GM12864 (cell line): ENCODE data around the gene ALOX12.

Experiments used
- DNase-seq: peaks from one replicate; pipeline ENCODE4 v3.0.0-alpha.2; 2011; ENCODE audit warnings: low read depth
- H3K4me3 ChIP-seq: 2 replicates; pipeline ENCODE4 v1.5.1; 2011; ENCODE audit warnings: mild to moderate bottlenecking, low read depth, low read length, control low read depth
- TF ChIP-seq, protein P1 (sequence below): IDR thresholded peaks from 2 replicates; pipeline ENCODE4 v1.5.1; 2011; ENCODE audit warnings: low read depth, mild to moderate bottlenecking, moderate library complexity, low read length, control low read depth, inconsistent platforms; ENCODE audit errors: missing control alignments

Gene ALOX12

DNA sequence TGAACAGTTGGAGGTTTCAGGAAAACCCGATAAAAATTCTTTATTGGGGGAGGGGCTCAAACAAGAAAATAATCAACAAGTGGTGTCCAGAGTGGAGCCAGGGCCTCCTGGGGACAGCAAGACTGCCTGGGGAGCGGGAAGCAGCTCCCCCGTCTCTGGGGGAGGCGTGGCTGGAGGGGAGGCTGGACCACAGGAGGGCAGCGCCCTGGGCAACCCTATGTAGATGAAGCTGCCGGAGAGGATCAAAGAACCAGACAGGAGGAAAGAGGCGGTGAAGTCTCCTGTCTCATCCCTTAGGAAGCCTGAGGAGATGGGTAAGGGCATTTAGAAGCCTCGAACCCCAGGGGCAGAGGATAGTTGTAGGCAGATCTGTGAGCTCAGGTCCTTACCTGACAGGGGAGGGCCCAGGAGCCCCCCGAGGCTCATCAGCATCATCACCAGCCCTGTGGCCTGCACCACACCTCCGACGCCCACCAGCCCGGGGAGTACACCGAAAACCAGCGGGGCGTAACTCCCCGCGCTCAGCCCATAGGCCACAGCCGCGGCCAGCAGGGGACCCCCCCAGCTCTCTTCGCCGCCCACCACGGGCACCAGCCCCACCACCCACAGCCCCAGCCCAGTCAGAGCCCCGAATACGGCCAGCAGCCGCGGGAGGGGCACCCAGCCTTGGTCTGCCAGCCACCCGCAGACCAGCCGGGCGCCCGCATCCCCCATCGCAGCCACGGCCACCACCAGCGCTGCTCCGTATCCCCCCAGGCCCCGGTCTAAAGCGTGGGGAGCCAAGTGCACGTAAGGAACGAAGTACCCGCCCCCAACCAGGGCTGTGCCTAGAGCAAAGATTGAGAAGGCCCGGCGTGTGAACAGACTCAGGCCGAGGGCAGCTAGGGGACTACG, 46.0 kb downstream of the ALOX12 start:
- no peak for DNase-seq

GRCh38 chr17:7042501-7043181, 46.8 kb downstream of the ALOX12 start:
- H3K4me3 ChIP-seq, result peak overlapping the region; percentile 30
- TF ChIP-seq, protein P1, sequence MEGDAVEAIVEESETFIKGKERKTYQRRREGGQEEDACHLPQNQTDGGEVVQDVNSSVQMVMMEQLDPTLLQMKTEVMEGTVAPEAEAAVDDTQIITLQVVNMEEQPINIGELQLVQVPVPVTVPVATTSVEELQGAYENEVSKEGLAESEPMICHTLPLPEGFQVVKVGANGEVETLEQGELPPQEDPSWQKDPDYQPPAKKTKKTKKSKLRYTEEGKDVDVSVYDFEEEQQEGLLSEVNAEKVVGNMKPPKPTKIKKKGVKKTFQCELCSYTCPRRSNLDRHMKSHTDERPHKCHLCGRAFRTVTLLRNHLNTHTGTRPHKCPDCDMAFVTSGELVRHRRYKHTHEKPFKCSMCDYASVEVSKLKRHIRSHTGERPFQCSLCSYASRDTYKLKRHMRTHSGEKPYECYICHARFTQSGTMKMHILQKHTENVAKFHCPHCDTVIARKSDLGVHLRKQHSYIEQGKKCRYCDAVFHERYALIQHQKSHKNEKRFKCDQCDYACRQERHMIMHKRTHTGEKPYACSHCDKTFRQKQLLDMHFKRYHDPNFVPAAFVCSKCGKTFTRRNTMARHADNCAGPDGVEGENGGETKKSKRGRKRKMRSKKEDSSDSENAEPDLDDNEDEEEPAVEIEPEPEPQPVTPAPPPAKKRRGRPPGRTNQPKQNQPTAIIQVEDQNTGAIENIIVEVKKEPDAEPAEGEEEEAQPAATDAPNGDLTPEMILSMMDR, result no peak
- no peak for DNase-seq

More for the DNA sequence above, 46.0 kb downstream of the ALOX12 start:
- TF ChIP-seq, protein P1, result no peak
- peak overlapping the region; percentile 30 for H3K4me3 ChIP-seq

DNA sequence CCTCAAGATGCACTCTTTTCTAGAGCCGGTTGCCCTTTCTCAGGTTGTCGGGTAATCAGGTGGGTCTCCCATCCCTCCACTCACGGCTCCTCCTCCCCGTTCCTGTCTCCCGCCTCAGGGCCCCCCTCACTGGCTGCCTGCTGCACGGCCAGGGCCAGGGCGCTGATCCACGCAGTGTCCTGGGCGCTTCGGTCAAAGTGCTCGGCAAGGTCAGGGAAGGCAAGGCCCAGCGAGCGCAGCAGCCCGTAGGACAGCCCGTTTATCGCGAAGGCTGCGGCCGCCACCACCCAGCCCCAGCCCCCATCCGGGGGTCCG, 47.3 kb downstream of the ALOX12 start:
- DNase-seq, result no peak
- TF ChIP-seq, protein P1, result no peak
- peak overlapping the region; percentile 30 for H3K4me3 ChIP-seq

DNA sequence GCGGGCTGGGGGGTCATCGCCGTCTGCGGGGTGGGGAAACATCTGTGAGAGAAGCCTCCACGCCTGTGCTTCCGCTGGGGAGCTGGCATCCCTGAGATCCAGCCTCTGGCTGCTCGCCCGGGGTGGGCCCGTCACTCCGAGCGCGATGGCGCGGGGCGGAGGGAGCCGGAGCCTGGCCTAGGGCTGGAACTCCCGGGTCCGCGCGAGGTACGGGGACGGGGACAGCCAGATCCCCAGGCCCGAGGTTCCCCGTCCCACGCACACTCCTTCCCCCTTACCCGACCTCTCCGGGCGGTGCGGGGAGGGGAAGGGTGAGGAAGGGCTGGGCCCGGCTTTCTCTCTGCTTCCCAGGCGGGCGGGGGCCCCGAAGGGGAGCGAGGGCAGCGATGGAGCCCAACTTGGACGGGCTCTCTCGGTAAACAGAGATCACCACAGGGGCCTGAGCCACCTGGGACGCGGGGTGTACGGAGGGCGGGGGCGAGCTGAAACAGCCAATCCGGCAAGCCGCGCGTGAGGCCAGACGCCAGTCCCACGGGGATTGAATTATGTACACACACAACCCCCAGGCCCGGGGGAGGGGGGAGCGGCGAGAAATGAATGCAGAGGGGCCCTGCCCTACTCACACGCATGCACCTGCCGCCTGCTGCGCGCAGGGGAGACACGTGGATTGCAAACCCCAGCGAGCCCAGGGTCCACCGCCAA, 47.8 kb downstream of the ALOX12 start, which contains the start of gene SLC16A11:
TSS of gene SLC16A11 (minus strand) at position 596 of the 702 bp plus-strand sequence. CDS start at position 17, 579 bp downstream.
- TF ChIP-seq, protein P1, result no peak
- H3K4me3 ChIP-seq, result peak within 1 kb of the TSS; percentile 30

DNA sequence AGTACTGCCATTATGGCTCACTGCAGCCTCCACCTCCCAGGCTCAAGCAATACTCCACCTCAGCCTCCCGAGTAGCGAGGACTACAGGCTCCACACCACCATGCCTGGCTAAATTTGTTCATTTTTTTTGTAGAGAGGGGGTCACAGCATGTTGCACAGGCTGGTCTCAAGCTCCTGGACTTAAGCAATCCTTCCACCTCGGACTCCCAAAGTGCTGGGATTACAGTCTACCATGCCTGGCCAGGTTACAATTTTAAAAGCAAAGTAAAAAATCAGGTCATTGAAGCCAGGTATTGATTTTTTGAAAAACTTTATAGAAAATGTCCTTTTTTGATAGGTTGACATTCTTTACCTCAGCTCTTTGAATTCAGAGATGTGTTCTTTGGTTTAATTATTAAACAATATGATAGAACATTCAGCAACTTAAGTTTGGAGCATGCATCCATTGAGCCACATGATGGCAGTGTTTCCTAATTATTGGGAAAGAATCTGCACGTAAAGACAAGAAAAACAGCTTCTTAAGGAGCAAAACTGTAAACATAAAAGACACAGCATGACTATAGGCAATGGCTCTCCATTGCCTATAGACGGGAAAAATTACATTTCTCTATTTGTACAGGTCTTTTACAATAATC, 49.8 kb downstream of the ALOX12 start:
- DNase-seq, result no peak
- H3K4me3 ChIP-seq, result no peak overlapping the region; the same call in 1 of the 2 replicates
- TF ChIP-seq, protein P1, result peak; percentile 59

More for the DNA sequence above, 47.8 kb downstream of the ALOX12 start, which contains the start of gene SLC16A11:
- no peak for DNase-seq

DNA sequence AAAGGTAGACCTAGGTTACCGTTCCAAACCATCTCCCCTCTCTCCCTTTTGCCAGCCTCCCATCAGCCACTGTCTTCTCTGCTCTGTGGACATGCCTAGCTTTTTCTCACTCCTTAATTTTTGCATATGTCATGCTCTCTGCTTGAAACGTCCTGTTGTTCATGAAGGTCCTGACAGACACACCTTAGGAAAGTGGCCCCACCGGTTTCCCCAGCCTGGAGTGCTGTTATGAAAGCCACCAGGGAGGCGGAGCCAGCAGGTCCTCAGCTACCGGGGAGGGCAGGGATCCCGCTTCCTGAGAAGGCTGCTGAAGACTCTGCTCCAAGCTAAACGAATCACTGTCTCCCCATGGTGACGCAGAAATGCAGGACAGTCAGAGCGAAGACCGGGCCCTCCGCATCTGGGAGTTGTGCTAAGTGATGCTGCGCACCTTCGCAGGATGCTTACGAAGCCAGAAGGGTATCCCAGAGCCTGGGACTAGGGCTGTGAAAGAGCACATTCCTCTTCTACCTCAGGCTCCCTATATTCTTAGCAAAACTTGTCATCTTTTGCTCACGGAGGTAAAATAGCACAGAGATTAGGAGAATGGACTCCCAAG, 50.4 kb downstream of the ALOX12 start:
- DNase-seq, result no peak
- TF ChIP-seq, protein P1, result no peak
- peak overlapping the region; percentile 51 for H3K4me3 ChIP-seq

- peak; percentile 71 for DNase-seq
- peak overlapping the region; percentile 51 for H3K4me3 ChIP-seq
Observed at GRCh38 chr17:7046725-7047397, 51.0 kb downstream of the ALOX12 start.
